Stomach (tissue), 4 donors: Measurements from ENCODE around the gene SERPINA5.

Experiments used
- CTCF ChIP-seq, 7 experiments: fragments of 450-650 bp in 4 of 7; fragments of 200-600 bp in 3 of 7; sonication (generic) in 3 of 7; IDR thresholded peaks; one replicate each; pipeline ENCODE4 v1.5.1; 2016 to 2019; ENCODE audit warnings: antibody characterized with exemption in 7 of 7, control low read depth in 2 of 7, mild to moderate bottlenecking in 1 of 7
- EP300 ChIP-seq: sonication (generic); formaldehyde crosslinking; IDR thresholded peaks from one replicate; pipeline ENCODE4 v1.6.1; 2017; ENCODE audit warnings: antibody characterized with exemption
- POLR2A ChIP-seq, 4 donors: fragments of 450-650 bp; IDR thresholded peaks; one replicate each; pipeline ENCODE4 v1.6.1; 2016; ENCODE audit warnings: antibody characterized with exemption in 4 of 4, control low read depth in 2 of 4, mild to moderate bottlenecking in 1 of 4, moderate library complexity in 1 of 4
- POLR2AphosphoS5 ChIP-seq, 3 donors: sonication (generic); formaldehyde crosslinking; IDR thresholded peaks; one replicate each; pipeline ENCODE4 v1.6.1; 2016; ENCODE audit warnings: antibody characterized with exemption in 3 of 3

GRCh38 chr14:94532447-94532846 lies 48.8 kb upstream of the SERPINA5 start:
- TF ChIP-seq POLR2A (IDR thresholded peaks at IDR 0.05) = no peak
- no peak for TF ChIP-seq CTCF (IDR thresholded peaks at IDR 0.05)
- TF ChIP-seq EP300 = no peak
- no peak for TF ChIP-seq POLR2AphosphoS5 (IDR thresholded peaks at IDR 0.05)
